Progenitor cell of endocrine pancreas (in vitro differentiated cells): ENCODE measurements around the gene ANKRD45. TPM values are rescaled to one million over a fixed set of nuclear protein-coding genes. Genes with fewer than 3 reads are reported as not detected.

Experiments
- DNase-seq: peaks from one replicate; pipeline ENCODE4 v3.0.0; 2021; ENCODE audit warnings: low spot score; ENCODE audit not compliant: unreplicated experiment
- H3K27ac Mint-ChIP-seq: 2 replicates; pipeline ENCODE4 v1.8.0; 2021; ENCODE audit warnings: mild to moderate bottlenecking, moderate library complexity, mixed read lengths
- H3K27me3 Mint-ChIP-seq: 2 replicates; pipeline ENCODE4 v1.8.0; 2021; ENCODE audit warnings: mixed read lengths
- H3K36me3 Mint-ChIP-seq: 2 replicates; pipeline ENCODE4 v1.8.0; 2022; ENCODE audit warnings: mixed read lengths; ENCODE audit not compliant: insufficient read depth
- H3K4me1 Mint-ChIP-seq: 2 replicates; pipeline ENCODE4 v1.8.0; 2021; ENCODE audit warnings: low read depth, mixed read lengths
- H3K4me3 Mint-ChIP-seq: 2 replicates; pipeline ENCODE4 v1.8.0; 2021; ENCODE audit warnings: low read depth, mild to moderate bottlenecking, moderate library complexity, mixed read lengths
- H3K9me3 Mint-ChIP-seq: 2 replicates; pipeline ENCODE4 v1.8.0; 2021; ENCODE audit warnings: low read depth, mixed read lengths
- total RNA-seq: library from RNA; stranded (reverse); gene quantifications from 2 replicates; pipeline ENCODE4 v1.2.1, GENCODE V29; 2021
- TF ChIP-seq, protein P1 (sequence below): fragments of 200-600 bp; sonication (generic); IDR thresholded peaks from one replicate; pipeline ENCODE4 v1.5.0; 2021; ENCODE audit warnings: antibody characterized with exemption, mild to moderate bottlenecking; ENCODE audit not compliant: unreplicated experiment

ANKRD45 gene
- total RNA-seq, 1 donor from 2014 or later: 1.2 TPM

DNA sequence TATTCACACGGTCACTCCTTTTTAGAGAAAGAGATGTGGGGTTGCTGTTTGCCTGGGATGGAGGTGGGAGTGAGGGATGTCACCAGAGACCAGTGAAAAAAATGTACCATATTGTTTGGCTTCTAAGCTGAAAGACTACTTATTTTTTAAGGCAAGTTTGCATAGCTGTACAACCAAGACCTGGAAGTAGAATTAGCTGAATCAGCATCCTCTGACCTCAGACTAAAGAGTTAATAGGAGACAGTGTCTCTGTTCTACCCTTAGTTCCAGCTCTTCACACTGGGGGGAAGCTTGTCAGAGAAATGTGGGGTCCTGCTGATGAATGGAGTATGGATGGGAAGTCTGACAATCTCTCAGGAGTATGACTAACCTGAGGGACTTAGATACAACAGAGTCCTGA, 108.4 kb downstream of the ANKRD45 start:
- TF ChIP-seq, protein P1, sequence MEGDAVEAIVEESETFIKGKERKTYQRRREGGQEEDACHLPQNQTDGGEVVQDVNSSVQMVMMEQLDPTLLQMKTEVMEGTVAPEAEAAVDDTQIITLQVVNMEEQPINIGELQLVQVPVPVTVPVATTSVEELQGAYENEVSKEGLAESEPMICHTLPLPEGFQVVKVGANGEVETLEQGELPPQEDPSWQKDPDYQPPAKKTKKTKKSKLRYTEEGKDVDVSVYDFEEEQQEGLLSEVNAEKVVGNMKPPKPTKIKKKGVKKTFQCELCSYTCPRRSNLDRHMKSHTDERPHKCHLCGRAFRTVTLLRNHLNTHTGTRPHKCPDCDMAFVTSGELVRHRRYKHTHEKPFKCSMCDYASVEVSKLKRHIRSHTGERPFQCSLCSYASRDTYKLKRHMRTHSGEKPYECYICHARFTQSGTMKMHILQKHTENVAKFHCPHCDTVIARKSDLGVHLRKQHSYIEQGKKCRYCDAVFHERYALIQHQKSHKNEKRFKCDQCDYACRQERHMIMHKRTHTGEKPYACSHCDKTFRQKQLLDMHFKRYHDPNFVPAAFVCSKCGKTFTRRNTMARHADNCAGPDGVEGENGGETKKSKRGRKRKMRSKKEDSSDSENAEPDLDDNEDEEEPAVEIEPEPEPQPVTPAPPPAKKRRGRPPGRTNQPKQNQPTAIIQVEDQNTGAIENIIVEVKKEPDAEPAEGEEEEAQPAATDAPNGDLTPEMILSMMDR: no peak
- no peak overlapping the region for H3K4me3 Mint-ChIP-seq
- peaks cover 13% of the 10 kb centered on the region for H3K9me3 Mint-ChIP-seq
- H3K27ac Mint-ChIP-seq: no peak overlapping the region
- DNase-seq: no peak
- no peaks in the 10 kb centered on the region for H3K27me3 Mint-ChIP-seq
- no peaks in the 10 kb centered on the region for H3K4me1 Mint-ChIP-seq
- H3K36me3 Mint-ChIP-seq: no peaks in the 10 kb centered on the region

DNA sequence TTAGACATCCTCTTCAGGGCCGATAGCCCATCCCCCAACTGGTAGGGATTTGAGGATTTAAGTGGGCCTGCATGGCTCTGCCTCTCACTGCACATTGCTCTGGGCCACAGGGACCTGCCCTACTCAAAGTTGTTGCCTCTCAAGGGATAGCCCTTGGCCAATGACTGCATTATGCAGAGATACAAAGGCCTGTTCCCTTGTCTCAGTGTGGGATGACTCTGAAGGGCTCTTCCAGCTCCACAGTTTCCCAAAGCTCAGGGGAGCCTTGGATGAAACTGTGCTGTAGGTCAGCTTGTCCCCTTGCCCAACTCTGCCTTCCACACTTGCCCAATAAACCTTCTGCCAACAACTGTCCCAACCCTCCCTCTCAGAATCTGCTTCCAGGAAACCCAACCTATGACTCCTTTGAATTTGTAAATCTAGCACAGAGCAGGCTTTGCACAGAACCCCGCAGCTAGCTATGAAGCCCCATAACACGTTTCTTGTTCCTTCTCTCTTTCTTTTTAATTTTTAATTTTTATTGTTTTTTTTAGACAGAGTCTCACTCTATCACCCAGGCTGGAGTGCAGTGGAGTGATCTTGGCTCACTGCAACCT, 109.3 kb downstream of the ANKRD45 start:
- no peak for DNase-seq
- peaks cover 10% of the 10 kb centered on the region for H3K9me3 Mint-ChIP-seq
- TF ChIP-seq, protein P1: no peak
- no peaks in the 10 kb centered on the region for H3K36me3 Mint-ChIP-seq
- H3K27ac Mint-ChIP-seq: no peak overlapping the region
- H3K27me3 Mint-ChIP-seq: no peaks in the 10 kb centered on the region
- no peak overlapping the region for H3K4me3 Mint-ChIP-seq
- H3K4me1 Mint-ChIP-seq: no peaks in the 10 kb centered on the region

Other genes with a start within 250 kb of the ANKRD45 start
- 258 and 264 TPM in 2 replicates for gene PRDX6, start 192.5 kb downstream of the ANKRD45 start, total RNA-seq
- not detected in 2 replicates for gene SLC9C2, start 66.8 kb downstream of the ANKRD45 start, total RNA-seq
- not detected in 2 replicates for gene TEX50, start 34.5 kb downstream of the ANKRD45 start, total RNA-seq
- 18.1 and 19.9 TPM in 2 replicates for gene KLHL20, start 45.1 kb upstream of the ANKRD45 start, total RNA-seq
- 20.2 and 21.1 TPM in 2 replicates for gene DARS2, start 154.8 kb upstream of the ANKRD45 start, total RNA-seq
- 11.6 and 12.0 TPM in 2 replicates for gene CENPL, start 155.0 kb upstream of the ANKRD45 start, total RNA-seq
- 352 and 423 TPM in 2 replicates for gene GAS5, start 198.1 kb upstream of the ANKRD45 start, total RNA-seq
- 12.2 and 14.3 TPM in 2 replicates for gene ZBTB37, start 198.5 kb upstream of the ANKRD45 start, total RNA-seq
- 0.31 TPM in 1 of 2 replicates, not detected in the other for gene SERPINC1, start 247.5 kb upstream of the ANKRD45 start, total RNA-seq